Measurements from ENCODE around the gene NCOA7. TPM values are rescaled to one million over a fixed set of nuclear protein-coding genes. Genes with fewer than 3 reads are reported as not detected.

The NCOA7 gene
- total and polyA plus RNA-seq, 9 of the 15 experiments (the other 6 are each of a cell fraction or from before 2014, with no cell fraction given): 5.8 to 14.6 (median 9.3) TPM

DNA sequence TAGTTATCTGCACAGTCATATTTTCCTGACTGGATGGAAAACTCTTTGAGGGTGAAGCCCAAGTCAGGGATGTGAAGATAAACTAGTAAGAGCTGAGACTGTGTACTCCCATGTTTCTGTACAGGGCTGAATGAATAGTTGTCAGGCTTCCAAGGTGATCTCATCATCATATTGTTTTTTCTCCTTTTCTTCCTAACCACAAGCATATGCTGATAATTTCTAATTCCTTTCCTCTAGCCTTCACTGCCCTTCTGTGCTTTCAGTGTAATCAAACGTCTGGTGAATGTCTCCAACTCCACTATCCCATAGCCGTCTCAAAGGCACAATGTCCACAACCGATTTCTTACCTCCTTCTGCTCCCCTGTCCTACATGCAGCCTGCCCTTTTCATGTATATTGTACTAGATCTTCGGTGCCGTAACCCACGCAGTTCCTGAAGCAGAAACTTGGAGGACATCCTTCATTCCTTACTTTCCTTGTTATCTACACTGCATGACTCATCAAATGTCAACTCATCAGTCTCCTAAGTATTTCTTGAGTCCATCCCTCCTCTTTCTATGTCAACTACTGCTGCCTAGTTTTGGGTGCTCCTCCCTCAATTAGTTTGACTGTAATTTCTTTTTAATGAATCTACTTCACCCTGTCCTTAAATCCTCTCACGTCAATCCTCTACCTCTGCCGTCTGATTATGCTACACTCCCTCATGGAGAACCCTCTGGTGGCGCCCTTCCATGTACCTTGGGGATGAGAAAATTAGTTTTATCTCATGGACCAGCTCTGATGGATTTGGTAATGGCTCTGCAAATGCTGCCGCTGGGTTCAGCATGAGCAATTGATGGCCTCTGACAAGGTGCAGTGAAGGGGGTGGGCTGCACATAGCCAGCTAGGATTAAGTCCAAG lies 21.9 kb downstream of the NCOA7 start (continued):
- TF ChIP-seq NRF1 (conservative IDR thresholded peaks at IDR 0.05 in 1 of 2, IDR thresholded peaks at IDR 0.05 in 1 of 2) (peak; percentile 45 to 48), ELF1 (tag; IDR thresholded peaks at IDR 0.05) (no peak), SREBF1 (IDR thresholded peaks at IDR 0.05; ENCODE audit: borderline replicate concordance, low read depth, low read length) (no peak), NFE2 (IDR thresholded peaks at IDR 0.05; ENCODE audit: low read depth) (peak; percentile 95), TARDBP (IDR thresholded peaks at IDR 0.05) (no peak), MIER1 (IDR thresholded peaks at IDR 0.05; ENCODE audit: low read depth) (no peak), RAD21 (CRISPR knock-in tag; conservative IDR thresholded peaks at IDR 0.05 in 1 of 2, IDR thresholded peaks at IDR 0.05 in 1 of 2) (no peak), DDX20 (tag; IDR thresholded peaks at IDR 0.05; ENCODE audit: low read depth) (no peak), ETV1 (tag; conservative IDR thresholded peaks at IDR 0.05; ENCODE audit: low read depth) (0 out of 2 replicates have a peak, but pooled peaks have one; percentile 12), MEIS2 (IDR thresholded peaks at IDR 0.05; ENCODE audit: partially characterized antibody) (peak; percentile 91), ARID2 (IDR thresholded peaks at IDR 0.05) (peak; percentile 69), MXI1 (IDR thresholded peaks at IDR 0.05; ENCODE audit: low read depth, low read length) (no peak), MAFK (IDR thresholded peaks at IDR 0.05; ENCODE audit: low read length) (peak; percentile 88), HSF4 (CRISPR knock-in tag; IDR thresholded peaks at IDR 0.05; ENCODE audit: borderline replicate concordance) (no peak), SP2 (IDR thresholded peaks at IDR 0.05; ENCODE audit: extremely low read depth, low read depth, low read length, poor library complexity, severe bottlenecking) (no peak), ETV6 (IDR thresholded peaks at IDR 0.05; ENCODE audit: borderline replicate concordance in 1 of 2, low read depth in 2 of 2, low read length in 1 of 2) (no peak), ETV6 (CRISPR knock-in tag; IDR thresholded peaks at IDR 0.05; ENCODE audit: borderline replicate concordance) (no peak), ZNF717 (CRISPR knock-in tag; IDR thresholded peaks at IDR 0.05) (no peak)
- TF ChIP-seq, protein P1, sequence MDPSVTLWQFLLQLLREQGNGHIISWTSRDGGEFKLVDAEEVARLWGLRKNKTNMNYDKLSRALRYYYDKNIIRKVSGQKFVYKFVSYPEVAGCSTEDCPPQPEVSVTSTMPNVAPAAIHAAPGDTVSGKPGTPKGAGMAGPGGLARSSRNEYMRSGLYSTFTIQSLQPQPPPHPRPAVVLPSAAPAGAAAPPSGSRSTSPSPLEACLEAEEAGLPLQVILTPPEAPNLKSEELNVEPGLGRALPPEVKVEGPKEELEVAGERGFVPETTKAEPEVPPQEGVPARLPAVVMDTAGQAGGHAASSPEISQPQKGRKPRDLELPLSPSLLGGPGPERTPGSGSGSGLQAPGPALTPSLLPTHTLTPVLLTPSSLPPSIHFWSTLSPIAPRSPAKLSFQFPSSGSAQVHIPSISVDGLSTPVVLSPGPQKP (CRISPR knock-in tag; IDR thresholded peaks at IDR 0.05): no peak
- TF ChIP-seq, protein P2, sequence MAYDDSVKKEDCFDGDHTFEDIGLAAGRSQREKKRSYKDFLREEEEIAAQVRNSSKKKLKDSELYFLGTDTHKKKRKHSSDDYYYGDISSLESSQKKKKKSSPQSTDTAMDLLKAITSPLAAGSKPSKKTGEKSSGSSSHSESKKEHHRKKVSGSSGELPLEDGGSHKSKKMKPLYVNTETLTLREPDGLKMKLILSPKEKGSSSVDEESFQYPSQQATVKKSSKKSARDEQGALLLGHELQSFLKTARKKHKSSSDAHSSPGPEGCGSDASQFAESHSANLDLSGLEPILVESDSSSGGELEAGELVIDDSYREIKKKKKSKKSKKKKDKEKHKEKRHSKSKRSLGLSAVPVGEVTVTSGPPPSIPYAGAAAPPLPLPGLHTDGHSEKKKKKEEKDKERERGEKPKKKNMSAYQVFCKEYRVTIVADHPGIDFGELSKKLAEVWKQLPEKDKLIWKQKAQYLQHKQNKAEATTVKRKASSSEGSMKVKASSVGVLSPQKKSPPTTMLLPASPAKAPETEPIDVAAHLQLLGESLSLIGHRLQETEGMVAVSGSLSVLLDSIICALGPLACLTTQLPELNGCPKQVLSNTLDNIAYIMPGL (CRISPR knock-in tag; IDR thresholded peaks at IDR 0.05): no peak
- TF ChIP-seq, protein P3, sequence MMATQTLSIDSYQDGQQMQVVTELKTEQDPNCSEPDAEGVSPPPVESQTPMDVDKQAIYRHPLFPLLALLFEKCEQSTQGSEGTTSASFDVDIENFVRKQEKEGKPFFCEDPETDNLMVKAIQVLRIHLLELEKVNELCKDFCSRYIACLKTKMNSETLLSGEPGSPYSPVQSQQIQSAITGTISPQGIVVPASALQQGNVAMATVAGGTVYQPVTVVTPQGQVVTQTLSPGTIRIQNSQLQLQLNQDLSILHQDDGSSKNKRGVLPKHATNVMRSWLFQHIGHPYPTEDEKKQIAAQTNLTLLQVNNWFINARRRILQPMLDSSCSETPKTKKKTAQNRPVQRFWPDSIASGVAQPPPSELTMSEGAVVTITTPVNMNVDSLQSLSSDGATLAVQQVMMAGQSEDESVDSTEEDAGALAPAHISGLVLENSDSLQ (IDR thresholded peaks at IDR 0.05): peak; percentile 84
- TF ChIP-seq, protein P4, sequence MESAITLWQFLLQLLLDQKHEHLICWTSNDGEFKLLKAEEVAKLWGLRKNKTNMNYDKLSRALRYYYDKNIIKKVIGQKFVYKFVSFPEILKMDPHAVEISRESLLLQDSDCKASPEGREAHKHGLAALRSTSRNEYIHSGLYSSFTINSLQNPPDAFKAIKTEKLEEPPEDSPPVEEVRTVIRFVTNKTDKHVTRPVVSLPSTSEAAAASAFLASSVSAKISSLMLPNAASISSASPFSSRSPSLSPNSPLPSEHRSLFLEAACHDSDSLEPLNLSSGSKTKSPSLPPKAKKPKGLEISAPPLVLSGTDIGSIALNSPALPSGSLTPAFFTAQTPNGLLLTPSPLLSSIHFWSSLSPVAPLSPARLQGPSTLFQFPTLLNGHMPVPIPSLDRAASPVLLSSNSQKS (CRISPR knock-in tag; IDR thresholded peaks at IDR 0.05): no peak
